Thyroid gland (tissue), 4 donors: Measurements from ENCODE around the gene SPINT2. TPM values are rescaled to one million over a fixed set of nuclear protein-coding genes. Genes with fewer than 3 reads are reported as not detected.
A peak's percentile ranks its signal among the peaks of the same experiment; 100 is the strongest.

ENCODE experiments used
- DNase-seq, 2 donors: peaks; one replicate each; pipeline ENCODE4 v3.0.0-alpha.2; 2019
- H3K27ac ChIP-seq, 3 donors: fragments of 200-600 bp; sonication (generic); 1 replicate in 2 of 3; 2 replicates in 1 of 3; pipeline ENCODE4 v1.5.1; 2016 to 2019; ENCODE audit warnings: mild to moderate bottlenecking in 1 of 3, moderate library complexity in 1 of 3
- H3K27me3 ChIP-seq: fragments of 200-600 bp; sonication (generic); one replicate; pipeline ENCODE4 v1.5.1; 2019
- H3K36me3 ChIP-seq, 2 donors: fragments of 200-600 bp; sonication (generic); one replicate each; pipeline ENCODE4 v1.5.1; 2016 to 2019
- H3K4me1 ChIP-seq, 2 donors: fragments of 200-600 bp; sonication (generic); one replicate each; pipeline ENCODE4 v1.5.1; 2017 to 2019
- H3K4me3 ChIP-seq, 3 donors: fragments of 200-600 bp; sonication (generic); replicated peaks in 1 of 3; 1 replicate in 2 of 3; 2 replicates in 1 of 3; pipeline ENCODE4 v1.5.1; 2016; ENCODE audit warnings: mild to moderate bottlenecking in 1 of 3
- H3K9me3 ChIP-seq: fragments of 200-600 bp; sonication (generic); one replicate; pipeline ENCODE4 v1.5.1; 2017
- POLR2A ChIP-seq, 2 donors: fragments of 450-650 bp; IDR thresholded peaks; one replicate each; pipeline ENCODE4 v1.6.1; 2017; ENCODE audit warnings: antibody characterized with exemption in 2 of 2, mild to moderate bottlenecking in 2 of 2, moderate library complexity in 1 of 2
- WGBS, 2 donors: methylation state at CpG; one replicate each; pipeline ENCODE4 v1.1.5; 2017; 5-methylcytosine and 5-hydroxymethylcytosine counted together
- intact Hi-C: fragments of 100-400 bp; cut with DNase I; formaldehyde crosslinking; loops from one replicate; pipeline ENCODE4 v1.15.1; 2023
- total RNA-seq, 4 donors: library from RNA; depleted of rRNA; stranded (reverse); fragments of >200 nt; gene quantifications; one replicate each; pipeline ENCODE4 v1.2.3, GENCODE V29; 2016
- TF ChIP-seq, protein P1 (sequence below), 6 experiments: fragments of 200-600 bp in 3 of 6; fragments of 450-650 bp in 3 of 6; sonication (generic) in 3 of 6; IDR thresholded peaks; one replicate each; pipeline ENCODE4 v1.5.1; 2016 to 2019; ENCODE audit warnings: antibody characterized with exemption in 6 of 6, mild to moderate bottlenecking in 2 of 6, inconsistent platforms in 1 of 6, moderate library complexity in 1 of 6

The SPINT2 gene
- total RNA-seq, 4 donors from 2014 or later, result 424 to 1,529 (median 712) TPM

- Histone ChIP-seq H3K4me3 (no peak overlapping the region), H3K27me3 (no peaks in the 10 kb centered on the region), H3K27ac (peak overlapping the region in 2 of 3 donors; percentile 61 to 80), H3K9me3 (no peaks in the 10 kb centered on the region), H3K4me1 (peaks cover 15 to 21% of the 10 kb centered on the region in 2 donors), H3K36me3 (peaks cover 28% of the 10 kb centered on the region in 2 donors)
- intact Hi-C loops, result no loop called here
- 81 to 88% methylated on average over 14 to 15 of the region's 15 CpGs for WGBS, 2 donors
- no peak for DNase-seq
- TF ChIP-seq, protein P1, sequence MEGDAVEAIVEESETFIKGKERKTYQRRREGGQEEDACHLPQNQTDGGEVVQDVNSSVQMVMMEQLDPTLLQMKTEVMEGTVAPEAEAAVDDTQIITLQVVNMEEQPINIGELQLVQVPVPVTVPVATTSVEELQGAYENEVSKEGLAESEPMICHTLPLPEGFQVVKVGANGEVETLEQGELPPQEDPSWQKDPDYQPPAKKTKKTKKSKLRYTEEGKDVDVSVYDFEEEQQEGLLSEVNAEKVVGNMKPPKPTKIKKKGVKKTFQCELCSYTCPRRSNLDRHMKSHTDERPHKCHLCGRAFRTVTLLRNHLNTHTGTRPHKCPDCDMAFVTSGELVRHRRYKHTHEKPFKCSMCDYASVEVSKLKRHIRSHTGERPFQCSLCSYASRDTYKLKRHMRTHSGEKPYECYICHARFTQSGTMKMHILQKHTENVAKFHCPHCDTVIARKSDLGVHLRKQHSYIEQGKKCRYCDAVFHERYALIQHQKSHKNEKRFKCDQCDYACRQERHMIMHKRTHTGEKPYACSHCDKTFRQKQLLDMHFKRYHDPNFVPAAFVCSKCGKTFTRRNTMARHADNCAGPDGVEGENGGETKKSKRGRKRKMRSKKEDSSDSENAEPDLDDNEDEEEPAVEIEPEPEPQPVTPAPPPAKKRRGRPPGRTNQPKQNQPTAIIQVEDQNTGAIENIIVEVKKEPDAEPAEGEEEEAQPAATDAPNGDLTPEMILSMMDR (IDR thresholded peaks at IDR 0.05), result no peak
- TF ChIP-seq POLR2A (IDR thresholded peaks at IDR 0.05), result no peak
Measured at GRCh38 chr19:38291855-38292254, 27.5 kb downstream of the SPINT2 start.

DNA sequence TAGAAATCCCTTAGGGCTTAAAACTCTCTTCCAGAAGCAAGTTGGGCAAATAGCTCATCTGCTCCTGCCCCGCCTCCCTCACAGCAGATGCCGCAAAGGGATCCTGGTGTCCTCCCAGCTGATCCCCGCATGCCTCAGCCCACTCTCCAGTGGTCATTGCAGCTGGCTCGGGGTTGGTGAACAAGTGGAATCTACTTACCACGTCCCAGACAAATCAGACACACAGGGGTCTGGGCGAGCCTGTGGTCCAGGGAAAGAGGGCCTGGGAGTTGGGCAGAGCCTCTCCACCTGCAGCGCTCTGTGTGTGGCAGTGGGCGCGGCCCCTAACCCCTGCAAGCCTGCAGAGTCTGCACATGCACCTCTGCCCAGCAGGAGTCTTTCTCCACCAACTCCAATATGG lies 28.9 kb downstream of the SPINT2 start:
- no peak overlapping the region for H3K4me3 ChIP-seq
- WGBS, 2 donors, result 90 to 98% methylated on average over 9 of the region's 9 CpGs
- TF ChIP-seq, protein P1 (IDR thresholded peaks at IDR 0.05), result no peak
- TF ChIP-seq POLR2A (IDR thresholded peaks at IDR 0.05), result no peak
- H3K27ac ChIP-seq, result no peak overlapping the region
- H3K4me1 ChIP-seq, result peaks cover 15 to 21% of the 10 kb centered on the region in 2 donors
- DNase-seq, result no peak
- intact Hi-C loops, result no loop called here
- no peaks in the 10 kb centered on the region for H3K9me3 ChIP-seq
- H3K27me3 ChIP-seq, result no peaks in the 10 kb centered on the region
- H3K36me3 ChIP-seq, result peaks cover 20% of the 10 kb centered on the region in 2 donors

DNA sequence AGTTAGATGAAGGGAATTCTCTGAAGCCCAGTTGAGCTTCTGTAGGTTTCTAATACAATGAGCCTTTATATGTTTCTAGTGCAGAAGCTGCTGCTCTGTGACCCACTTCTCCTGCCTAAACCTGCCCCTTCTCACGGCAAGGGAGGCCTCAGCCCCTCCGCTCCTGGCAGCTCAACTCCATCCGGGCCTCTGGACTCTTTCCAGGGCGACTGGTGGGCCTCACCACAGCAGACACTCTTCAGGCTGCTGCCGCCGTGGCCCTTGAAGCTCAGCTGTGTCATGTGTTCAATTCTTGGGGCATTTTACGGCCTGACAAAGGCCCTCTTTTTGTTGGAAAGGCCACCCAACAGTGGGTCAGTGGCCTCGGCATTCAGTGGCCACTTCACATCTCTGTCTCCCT lies 29.7 kb downstream of the SPINT2 start:
- H3K36me3 ChIP-seq, result peaks cover 12 to 14% of the 10 kb centered on the region in 2 donors
- H3K4me1 ChIP-seq, result peaks cover 15 to 26% of the 10 kb centered on the region in 2 donors
- H3K27me3 ChIP-seq, result no peaks in the 10 kb centered on the region
- DNase-seq, result no peak
- intact Hi-C loops, result no loop called here
- 78 to 81% methylated on average over 8 of the region's 8 CpGs for WGBS, 2 donors
- H3K27ac ChIP-seq, result no peak overlapping the region
- no peaks in the 10 kb centered on the region for H3K9me3 ChIP-seq
- no peak overlapping the region for H3K4me3 ChIP-seq
- TF ChIP-seq, protein P1 (IDR thresholded peaks at IDR 0.05), result no peak
- no peak for TF ChIP-seq POLR2A (IDR thresholded peaks at IDR 0.05)

GRCh38 chr19:38298821-38299680 lies 34.7 kb downstream of the SPINT2 start:
- intact Hi-C loops, result no loop called here
- H3K4me3 ChIP-seq, result no peak overlapping the region
- TF ChIP-seq POLR2A (IDR thresholded peaks at IDR 0.05), result no peak
- TF ChIP-seq, protein P1 (IDR thresholded peaks at IDR 0.05), result no peak
- DNase-seq, result no peak
- no peaks in the 10 kb centered on the region for H3K27me3 ChIP-seq
- H3K9me3 ChIP-seq, result no peaks in the 10 kb centered on the region
- H3K4me1 ChIP-seq, result peaks cover 6 to 18% of the 10 kb centered on the region in 2 donors
- WGBS, 2 donors, result 68 to 78% methylated on average over 7 to 8 of the region's 11 CpGs
- no peaks in the 10 kb centered on the region for H3K36me3 ChIP-seq
- peak overlapping the region in 1 of 3 donors; percentile 30 for H3K27ac ChIP-seq
